Measurements from ENCODE around the gene TPRX1.

DNA sequence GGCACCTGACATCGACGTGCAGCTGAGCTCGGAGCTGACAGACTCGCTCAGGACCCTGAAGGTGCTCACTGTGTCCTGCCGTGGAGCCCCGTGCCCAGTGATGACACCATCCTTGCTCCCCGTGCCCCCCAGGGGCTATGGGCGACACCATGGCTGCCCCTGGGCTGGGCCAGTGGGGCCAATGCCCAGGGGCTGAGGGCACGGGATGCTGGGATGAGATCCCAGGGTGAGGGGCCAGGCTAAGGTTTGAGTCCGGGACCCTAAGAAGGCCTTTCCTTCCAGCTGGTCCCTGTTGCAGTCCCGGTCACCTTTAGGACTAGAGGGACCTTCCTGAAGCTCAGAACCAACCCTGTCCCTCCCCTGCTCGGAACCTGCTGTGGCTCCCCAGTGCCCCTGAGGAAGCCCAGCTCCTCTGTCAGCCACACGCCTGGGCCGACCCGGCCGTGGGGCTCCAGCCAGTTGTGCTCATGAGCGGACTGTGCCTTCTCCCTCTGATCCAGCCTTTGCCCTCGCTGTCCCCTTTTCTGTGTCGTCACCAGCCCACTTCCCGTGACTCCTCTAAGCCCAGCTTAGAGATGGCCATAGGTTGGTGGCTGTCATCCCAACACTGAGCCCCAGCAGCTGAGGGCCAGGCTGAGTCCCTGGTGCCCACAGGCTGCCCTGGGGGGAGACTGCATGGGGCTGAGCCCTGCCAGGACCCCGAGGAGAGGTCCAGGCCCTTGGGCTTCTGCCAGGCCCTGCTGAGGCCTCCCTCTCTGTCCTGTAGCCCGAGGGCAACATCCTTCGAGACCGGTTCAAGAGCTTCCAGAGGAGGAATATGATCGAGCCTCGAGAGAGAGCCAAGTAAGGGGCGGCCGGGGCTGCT is 48.4 kb downstream of the TPRX1 start:
- no peak for TF ChIP-seq POLR2A (IDR thresholded peaks at IDR 0.05)
- TF ChIP-seq POLR2AphosphoS5 (IDR thresholded peaks at IDR 0.05), result no peak
- TF ChIP-seq, protein P1, sequence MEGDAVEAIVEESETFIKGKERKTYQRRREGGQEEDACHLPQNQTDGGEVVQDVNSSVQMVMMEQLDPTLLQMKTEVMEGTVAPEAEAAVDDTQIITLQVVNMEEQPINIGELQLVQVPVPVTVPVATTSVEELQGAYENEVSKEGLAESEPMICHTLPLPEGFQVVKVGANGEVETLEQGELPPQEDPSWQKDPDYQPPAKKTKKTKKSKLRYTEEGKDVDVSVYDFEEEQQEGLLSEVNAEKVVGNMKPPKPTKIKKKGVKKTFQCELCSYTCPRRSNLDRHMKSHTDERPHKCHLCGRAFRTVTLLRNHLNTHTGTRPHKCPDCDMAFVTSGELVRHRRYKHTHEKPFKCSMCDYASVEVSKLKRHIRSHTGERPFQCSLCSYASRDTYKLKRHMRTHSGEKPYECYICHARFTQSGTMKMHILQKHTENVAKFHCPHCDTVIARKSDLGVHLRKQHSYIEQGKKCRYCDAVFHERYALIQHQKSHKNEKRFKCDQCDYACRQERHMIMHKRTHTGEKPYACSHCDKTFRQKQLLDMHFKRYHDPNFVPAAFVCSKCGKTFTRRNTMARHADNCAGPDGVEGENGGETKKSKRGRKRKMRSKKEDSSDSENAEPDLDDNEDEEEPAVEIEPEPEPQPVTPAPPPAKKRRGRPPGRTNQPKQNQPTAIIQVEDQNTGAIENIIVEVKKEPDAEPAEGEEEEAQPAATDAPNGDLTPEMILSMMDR (IDR thresholded peaks at IDR 0.05), result no peak
